GM12878 (cell line): ENCODE results near the gene SPDYE3. TPM values are rescaled to one million over a fixed set of nuclear protein-coding genes. Genes with fewer than 3 reads are reported as not detected.

ENCODE experiments used
- KAT2A ChIP-seq: conservative IDR thresholded peaks from 2 replicates; pipeline ENCODE4 v1.6.1; 2011; ENCODE audit warnings: low read depth, low read length; ENCODE audit not compliant: control insufficient read depth
- MYB ChIP-seq: fragments of 150-350 bp; IDR thresholded peaks from 2 replicates; pipeline ENCODE4 v1.6.1; 2014; ENCODE audit warnings: mild to moderate bottlenecking, low read depth, low read length, borderline replicate concordance
- NR2C2 ChIP-seq: IDR thresholded peaks from 2 replicates; pipeline ENCODE4 v1.6.1; 2011; ENCODE audit warnings: borderline replicate concordance, low read depth; ENCODE audit not compliant: control insufficient read depth, insufficient read length
- POLR2A ChIP-seq: IDR thresholded peaks from 2 replicates; pipeline ENCODE4 v1.6.1; 2011; ENCODE audit warnings: low read depth, mild to moderate bottlenecking, low read length
- POU2F2 ChIP-seq: IDR thresholded peaks from 3 replicates; pipeline ENCODE4 v1.6.1; 2011; ENCODE audit warnings: low read depth, mild to moderate bottlenecking, low read length, borderline replicate concordance
- RAD51 ChIP-seq: fragments of 450-650 bp; IDR thresholded peaks from 2 replicates; pipeline ENCODE4 v1.6.1; 2016; ENCODE audit warnings: moderate library complexity, mild to moderate bottlenecking, inconsistent platforms
- SREBF2 ChIP-seq: IDR thresholded peaks from 2 replicates; pipeline ENCODE4 v1.6.1; 2012; ENCODE audit warnings: mild to moderate bottlenecking, low read length
- STAT1 ChIP-seq: fragments of 450-650 bp; conservative IDR thresholded peaks from 2 replicates; pipeline ENCODE4 v1.6.1; 2014; ENCODE audit warnings: antibody characterized with exemption, mild to moderate bottlenecking
- STAT3 ChIP-seq: IDR thresholded peaks from 2 replicates; pipeline ENCODE4 v1.6.1; 2011; ENCODE audit warnings: low read depth, low read length, improper control_type of control experiment
- TAF1 ChIP-seq: IDR thresholded peaks from 2 replicates; pipeline ENCODE4 v1.6.1; 2011; ENCODE audit warnings: mild to moderate bottlenecking, low read depth, low read length, borderline replicate concordance
- TCF12 ChIP-seq: IDR thresholded peaks from 2 replicates; pipeline ENCODE4 v1.6.1; 2011; ENCODE audit warnings: low read depth, mild to moderate bottlenecking, low read length
- YBX1 ChIP-seq: fragments of 450-650 bp; IDR thresholded peaks from 2 replicates; pipeline ENCODE4 v1.6.1; 2016; ENCODE audit warnings: antibody characterized with exemption
- YY1 ChIP-seq: IDR thresholded peaks from 2 replicates; pipeline ENCODE4 v1.6.1; 2011; ENCODE audit warnings: low read depth, mild to moderate bottlenecking, low read length
- ZNF24 ChIP-seq: fragments of 450-650 bp; IDR thresholded peaks from 2 replicates; pipeline ENCODE4 v1.6.1; 2017; ENCODE audit warnings: antibody characterized with exemption, mild to moderate bottlenecking
- ZNF622 ChIP-seq: fragments of 450-650 bp; IDR thresholded peaks from 2 replicates; pipeline ENCODE4 v1.6.1; 2017; ENCODE audit warnings: mild to moderate bottlenecking, inconsistent platforms
- polyA plus RNA-seq, 11 experiments: library from polyadenylated mRNA; depleted of rRNA in 4 of 11; unstranded in 6 of 11; stranded (reverse) in 5 of 11; fragments of >200 nt; fragmentation: Nextera tagmentation in 4 of 11; fragmentation: Illumina TruSeq in 1 of 11; extraction: Ambion mirVana in 4 of 11; extraction: Trizol in 1 of 11; gene quantifications; 1 replicate in 1 of 11; 2 replicates in 10 of 11; pipeline versions ENCODE4 v1.2.1 to v1.2.3, GENCODE V29; 2011 to 2016; ENCODE audit warnings: inconsistent platforms in 2 of 11, missing spikeins in 2 of 11, low read depth in 1 of 11
- total RNA-seq, 4 experiments: library from RNA; depleted of rRNA in 3 of 4; stranded (reverse); fragments of >200 nt in 3 of 4; fragmentation: Illumina TruSeq in 1 of 4; extraction: Trizol in 1 of 4; gene quantifications; 2 replicates each; pipeline versions ENCODE4 v1.2.1 to v1.2.3, GENCODE V29; 2013 to 2021
- TF ChIP-seq, protein P1 (sequence below): IDR thresholded peaks from 2 replicates; pipeline ENCODE4 v1.6.1; 2012; ENCODE audit warnings: mild to moderate bottlenecking, low read depth, low read length
- TF ChIP-seq, protein P2 (sequence below): fragments of 450-650 bp; IDR thresholded peaks from 2 replicates; pipeline ENCODE4 v1.6.1; 2017; ENCODE audit warnings: antibody characterized with exemption, mild to moderate bottlenecking, moderate library complexity
- TF ChIP-seq, protein P3 (sequence below): fragments of 450-650 bp; IDR thresholded peaks from 2 replicates; pipeline ENCODE4 v1.6.1; 2014; ENCODE audit warnings: mild to moderate bottlenecking
- TF ChIP-seq, protein P4 (sequence below): fragments of 450-650 bp; IDR thresholded peaks from 2 replicates; pipeline ENCODE4 v1.6.1; 2017; ENCODE audit warnings: mild to moderate bottlenecking

The SPDYE3 gene
- total and polyA plus RNA-seq, 10 of the 15 experiments (the other 5 are each of a cell fraction or from before 2014, with no cell fraction given): 0.03 to 9.4 (median 1.4) TPM; not detected in 4

DNA sequence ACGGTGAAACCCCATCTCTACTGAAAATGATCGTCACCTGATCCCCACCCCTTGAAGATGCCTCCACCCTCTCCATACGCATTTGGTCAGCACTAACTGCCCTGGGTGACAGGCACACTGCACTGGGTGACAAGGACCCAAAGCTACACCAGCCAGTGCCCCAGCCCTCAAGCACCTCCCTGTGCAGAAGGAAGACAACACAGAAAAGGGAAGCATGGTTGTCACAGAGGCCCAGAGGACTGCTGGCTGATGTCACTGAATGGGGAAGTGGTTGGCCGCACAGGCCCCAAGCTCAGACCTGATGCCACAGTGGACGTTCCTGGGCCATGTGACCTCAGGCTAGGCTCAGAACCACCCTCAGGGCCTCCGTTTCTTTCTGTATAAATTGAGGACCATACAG is 61.6 kb downstream of the SPDYE3 start (continued):
- TF ChIP-seq, protein P1, sequence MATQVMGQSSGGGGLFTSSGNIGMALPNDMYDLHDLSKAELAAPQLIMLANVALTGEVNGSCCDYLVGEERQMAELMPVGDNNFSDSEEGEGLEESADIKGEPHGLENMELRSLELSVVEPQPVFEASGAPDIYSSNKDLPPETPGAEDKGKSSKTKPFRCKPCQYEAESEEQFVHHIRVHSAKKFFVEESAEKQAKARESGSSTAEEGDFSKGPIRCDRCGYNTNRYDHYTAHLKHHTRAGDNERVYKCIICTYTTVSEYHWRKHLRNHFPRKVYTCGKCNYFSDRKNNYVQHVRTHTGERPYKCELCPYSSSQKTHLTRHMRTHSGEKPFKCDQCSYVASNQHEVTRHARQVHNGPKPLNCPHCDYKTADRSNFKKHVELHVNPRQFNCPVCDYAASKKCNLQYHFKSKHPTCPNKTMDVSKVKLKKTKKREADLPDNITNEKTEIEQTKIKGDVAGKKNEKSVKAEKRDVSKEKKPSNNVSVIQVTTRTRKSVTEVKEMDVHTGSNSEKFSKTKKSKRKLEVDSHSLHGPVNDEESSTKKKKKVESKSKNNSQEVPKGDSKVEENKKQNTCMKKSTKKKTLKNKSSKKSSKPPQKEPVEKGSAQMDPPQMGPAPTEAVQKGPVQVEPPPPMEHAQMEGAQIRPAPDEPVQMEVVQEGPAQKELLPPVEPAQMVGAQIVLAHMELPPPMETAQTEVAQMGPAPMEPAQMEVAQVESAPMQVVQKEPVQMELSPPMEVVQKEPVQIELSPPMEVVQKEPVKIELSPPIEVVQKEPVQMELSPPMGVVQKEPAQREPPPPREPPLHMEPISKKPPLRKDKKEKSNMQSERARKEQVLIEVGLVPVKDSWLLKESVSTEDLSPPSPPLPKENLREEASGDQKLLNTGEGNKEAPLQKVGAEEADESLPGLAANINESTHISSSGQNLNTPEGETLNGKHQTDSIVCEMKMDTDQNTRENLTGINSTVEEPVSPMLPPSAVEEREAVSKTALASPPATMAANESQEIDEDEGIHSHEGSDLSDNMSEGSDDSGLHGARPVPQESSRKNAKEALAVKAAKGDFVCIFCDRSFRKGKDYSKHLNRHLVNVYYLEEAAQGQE: no peak
- no peak for TF ChIP-seq STAT3
- no peak for TF ChIP-seq STAT1
- TF ChIP-seq, protein P2, sequence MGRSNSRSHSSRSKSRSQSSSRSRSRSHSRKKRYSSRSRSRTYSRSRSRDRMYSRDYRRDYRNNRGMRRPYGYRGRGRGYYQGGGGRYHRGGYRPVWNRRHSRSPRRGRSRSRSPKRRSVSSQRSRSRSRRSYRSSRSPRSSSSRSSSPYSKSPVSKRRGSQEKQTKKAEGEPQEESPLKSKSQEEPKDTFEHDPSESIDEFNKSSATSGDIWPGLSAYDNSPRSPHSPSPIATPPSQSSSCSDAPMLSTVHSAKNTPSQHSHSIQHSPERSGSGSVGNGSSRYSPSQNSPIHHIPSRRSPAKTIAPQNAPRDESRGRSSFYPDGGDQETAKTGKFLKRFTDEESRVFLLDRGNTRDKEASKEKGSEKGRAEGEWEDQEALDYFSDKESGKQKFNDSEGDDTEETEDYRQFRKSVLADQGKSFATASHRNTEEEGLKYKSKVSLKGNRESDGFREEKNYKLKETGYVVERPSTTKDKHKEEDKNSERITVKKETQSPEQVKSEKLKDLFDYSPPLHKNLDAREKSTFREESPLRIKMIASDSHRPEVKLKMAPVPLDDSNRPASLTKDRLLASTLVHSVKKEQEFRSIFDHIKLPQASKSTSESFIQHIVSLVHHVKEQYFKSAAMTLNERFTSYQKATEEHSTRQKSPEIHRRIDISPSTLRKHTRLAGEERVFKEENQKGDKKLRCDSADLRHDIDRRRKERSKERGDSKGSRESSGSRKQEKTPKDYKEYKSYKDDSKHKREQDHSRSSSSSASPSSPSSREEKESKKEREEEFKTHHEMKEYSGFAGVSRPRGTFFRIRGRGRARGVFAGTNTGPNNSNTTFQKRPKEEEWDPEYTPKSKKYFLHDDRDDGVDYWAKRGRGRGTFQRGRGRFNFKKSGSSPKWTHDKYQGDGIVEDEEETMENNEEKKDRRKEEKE: no peak
- TF ChIP-seq TAF1: no peak
- no peak for TF ChIP-seq KAT2A
- TF ChIP-seq POU2F2: peak; percentile 72; the same call in 2 of the 3 replicates
- TF ChIP-seq SREBF2: no peak
- TF ChIP-seq POLR2A: peak; percentile 77
- no peak for TF ChIP-seq NR2C2
- TF ChIP-seq, protein P3, sequence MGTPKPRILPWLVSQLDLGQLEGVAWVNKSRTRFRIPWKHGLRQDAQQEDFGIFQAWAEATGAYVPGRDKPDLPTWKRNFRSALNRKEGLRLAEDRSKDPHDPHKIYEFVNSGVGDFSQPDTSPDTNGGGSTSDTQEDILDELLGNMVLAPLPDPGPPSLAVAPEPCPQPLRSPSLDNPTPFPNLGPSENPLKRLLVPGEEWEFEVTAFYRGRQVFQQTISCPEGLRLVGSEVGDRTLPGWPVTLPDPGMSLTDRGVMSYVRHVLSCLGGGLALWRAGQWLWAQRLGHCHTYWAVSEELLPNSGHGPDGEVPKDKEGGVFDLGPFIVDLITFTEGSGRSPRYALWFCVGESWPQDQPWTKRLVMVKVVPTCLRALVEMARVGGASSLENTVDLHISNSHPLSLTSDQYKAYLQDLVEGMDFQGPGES: no peak
- no peak for TF ChIP-seq MYB
- TF ChIP-seq, protein P4, sequence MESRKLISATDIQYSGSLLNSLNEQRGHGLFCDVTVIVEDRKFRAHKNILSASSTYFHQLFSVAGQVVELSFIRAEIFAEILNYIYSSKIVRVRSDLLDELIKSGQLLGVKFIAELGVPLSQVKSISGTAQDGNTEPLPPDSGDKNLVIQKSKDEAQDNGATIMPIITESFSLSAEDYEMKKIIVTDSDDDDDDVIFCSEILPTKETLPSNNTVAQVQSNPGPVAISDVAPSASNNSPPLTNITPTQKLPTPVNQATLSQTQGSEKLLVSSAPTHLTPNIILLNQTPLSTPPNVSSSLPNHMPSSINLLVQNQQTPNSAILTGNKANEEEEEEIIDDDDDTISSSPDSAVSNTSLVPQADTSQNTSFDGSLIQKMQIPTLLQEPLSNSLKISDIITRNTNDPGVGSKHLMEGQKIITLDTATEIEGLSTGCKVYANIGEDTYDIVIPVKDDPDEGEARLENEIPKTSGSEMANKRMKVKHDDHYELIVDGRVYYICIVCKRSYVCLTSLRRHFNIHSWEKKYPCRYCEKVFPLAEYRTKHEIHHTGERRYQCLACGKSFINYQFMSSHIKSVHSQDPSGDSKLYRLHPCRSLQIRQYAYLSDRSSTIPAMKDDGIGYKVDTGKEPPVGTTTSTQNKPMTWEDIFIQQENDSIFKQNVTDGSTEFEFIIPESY: no peak
- 0 out of 2 replicates have a peak, but pooled peaks have one; percentile 17 for TF ChIP-seq YY1
- TF ChIP-seq TCF12: no peak
- no peak for TF ChIP-seq YBX1
- peak; percentile 95 for TF ChIP-seq RAD51
- TF ChIP-seq ZNF24: 0 out of 2 replicates have a peak, but pooled peaks have one; percentile 10
- no peak for TF ChIP-seq ZNF622
